Retinal pigment epithelial cell (primary cell): ENCODE measurements around the gene VASH2.
A peak's percentile ranks its signal among the peaks of the same experiment; 100 is the strongest.

Experiments used
- DNase-seq: peaks from one replicate; pipeline ENCODE4 v3.0.0-alpha.2; 2010; ENCODE audit warnings: low read depth
- H3K4me3 ChIP-seq: 2 replicates; pipeline ENCODE4 v1.5.1; 2011; ENCODE audit warnings: mild to moderate bottlenecking, low read length, control low read depth, moderate library complexity
- CTCF ChIP-seq: conservative IDR thresholded peaks from 2 replicates; pipeline ENCODE4 v1.5.1; 2011; ENCODE audit warnings: low read depth, low read length, control low read depth, inconsistent platforms

The VASH2 gene

GRCh38 chr1:212994926-212995325, 44.6 kb downstream of the VASH2 start:
- H3K4me3 ChIP-seq: no peak overlapping the region
- TF ChIP-seq CTCF: no peak
- no peak for DNase-seq

- no peak for DNase-seq
- TF ChIP-seq CTCF: no peak
- no peak overlapping the region for H3K4me3 ChIP-seq
Measured at GRCh38 chr1:213003256-213003655, 52.9 kb downstream of the VASH2 start.

GRCh38 chr1:213008564-213008963, 58.2 kb downstream of the VASH2 start:
- no peak overlapping the region for H3K4me3 ChIP-seq
- no peak for DNase-seq
- no peak for TF ChIP-seq CTCF

GRCh38 chr1:213014642-213015041, 64.3 kb downstream of the VASH2 start:
- peak overlapping the region; percentile 81 for H3K4me3 ChIP-seq
- DNase-seq: peak; percentile 7
- TF ChIP-seq CTCF: no peak

GRCh38 chr1:213015099-213016050, 65.0 kb downstream of the VASH2 start, which contains the start of gene ANGEL2:
TSS of gene ANGEL2 (minus strand) at chr1:213015867. CDS start at chr1:213015671, 196 bp downstream.
- no peak for TF ChIP-seq CTCF
- DNase-seq: peak; percentile 90
- peak within 1 kb of the TSS; percentile 81 for H3K4me3 ChIP-seq

GRCh38 chr1:213017447-213018273, 67.3 kb downstream of the VASH2 start:
- TF ChIP-seq CTCF: no peak
- no peak overlapping the region for H3K4me3 ChIP-seq
- no peak for DNase-seq
